HepG2 (cell line): ENCODE measurements around the gene ACTL7B. TPM values are rescaled to one million over a fixed set of nuclear protein-coding genes. Genes with fewer than 3 reads are reported as not detected.
A peak's percentile ranks its signal among the peaks of the same experiment; 100 is the strongest.

Experiments used
- ARHGAP35 ChIP-seq: sonication (generic); formaldehyde crosslinking; IDR thresholded peaks from 2 replicates; pipeline ENCODE4 v1.9.0; 2022; ENCODE audit warnings: mild to moderate bottlenecking, inconsistent platforms, moderate library complexity, missing genetic modification reagents, borderline replicate concordance
- CBX2 ChIP-seq, 2 experiments: fragments of 200-600 bp in 1 of 2; sonication (generic); formaldehyde crosslinking in 1 of 2; IDR thresholded peaks; 2 replicates each; pipeline versions ENCODE4 v1.7.0 to v1.8.1; 2018 to 2022; ENCODE audit warnings: low read depth in 2 of 2, low read length in 1 of 2, mild to moderate bottlenecking in 1 of 2, missing genetic modification reagents in 1 of 2
- KAT2B ChIP-seq: fragments of 150-350 bp; IDR thresholded peaks from 2 replicates; pipeline ENCODE4 v1.6.1; 2014; ENCODE audit warnings: low read depth, low read length, borderline replicate concordance
- KLF11 ChIP-seq: IDR thresholded peaks from 2 replicates; pipeline ENCODE4 v1.6.1; 2016; ENCODE audit warnings: missing compliant biosample characterization
- KLF12 ChIP-seq: sonication (generic); formaldehyde crosslinking; IDR thresholded peaks from 2 replicates; pipeline ENCODE4 v1.4.0; 2020; ENCODE audit warnings: missing genetic modification reagents, borderline replicate concordance
- MED13 ChIP-seq: sonication (generic); formaldehyde crosslinking; IDR thresholded peaks from 2 replicates; pipeline ENCODE4 v1.5.0; 2020; ENCODE audit warnings: missing genetic modification reagents
- MLLT10 ChIP-seq: sonication (generic); formaldehyde crosslinking; IDR thresholded peaks from 2 replicates; pipeline ENCODE4 v1.4.0; 2020; ENCODE audit warnings: missing genetic modification reagents
- PAF1 ChIP-seq: IDR thresholded peaks from 2 replicates; pipeline ENCODE4 v1.6.1; 2016; ENCODE audit warnings: missing genetic modification reagents, missing compliant biosample characterization
- PAX8 ChIP-seq: sonication (generic); formaldehyde crosslinking; IDR thresholded peaks from 2 replicates; pipeline ENCODE4 v1.8.0; 2022; ENCODE audit warnings: mild to moderate bottlenecking, missing genetic modification reagents, borderline replicate concordance
- PITX1 ChIP-seq: sonication (generic); formaldehyde crosslinking; IDR thresholded peaks from 2 replicates; pipeline ENCODE4 v1.5.1; 2020; ENCODE audit warnings: mild to moderate bottlenecking, missing genetic modification reagents
- TAF15 ChIP-seq: fragments of 200-400 bp; formaldehyde crosslinking; IDR thresholded peaks from one replicate; pipeline ENCODE4 v1.6.1; 2018; ENCODE audit warnings: mild to moderate bottlenecking, low read depth, low read length; ENCODE audit not compliant: poor library complexity, severe bottlenecking
- ZBTB21 ChIP-seq: sonication (generic); formaldehyde crosslinking; IDR thresholded peaks from 2 replicates; pipeline ENCODE4 v1.4.0; 2020; ENCODE audit warnings: missing genetic modification reagents
- ZEB1 ChIP-seq: IDR thresholded peaks from 2 replicates; pipeline ENCODE4 v1.6.1; 2012; ENCODE audit warnings: mild to moderate bottlenecking, low read depth, inconsistent platforms; ENCODE audit not compliant: insufficient replicate concordance
- ZFP82 ChIP-seq: sonication (generic); formaldehyde crosslinking; IDR thresholded peaks from 2 replicates; pipeline ENCODE4 v1.5.1; 2020; ENCODE audit warnings: mild to moderate bottlenecking, missing genetic modification reagents, borderline replicate concordance
- ZFP90 ChIP-seq: sonication (generic); formaldehyde crosslinking; IDR thresholded peaks from 2 replicates; pipeline ENCODE4 v1.8.0; 2022; ENCODE audit warnings: missing genetic modification reagents, mild to moderate bottlenecking, inconsistent platforms, borderline replicate concordance
- ZNF264 ChIP-seq: sonication (generic); formaldehyde crosslinking; IDR thresholded peaks from 2 replicates; pipeline ENCODE4 v1.4.0; 2020; ENCODE audit warnings: missing genetic modification reagents
- ZNF30 ChIP-seq: sonication (generic); formaldehyde crosslinking; IDR thresholded peaks from 2 replicates; pipeline ENCODE4 v1.5.0; 2020; ENCODE audit warnings: mild to moderate bottlenecking, missing genetic modification reagents
- ZNF335 ChIP-seq: sonication (generic); formaldehyde crosslinking; IDR thresholded peaks from 2 replicates; pipeline ENCODE4 v1.4.0; 2020; ENCODE audit warnings: missing genetic modification reagents
- ZNF460 ChIP-seq: sonication (generic); formaldehyde crosslinking; IDR thresholded peaks from 2 replicates; pipeline ENCODE4 v1.5.1; 2020; ENCODE audit warnings: missing genetic modification reagents, mild to moderate bottlenecking, borderline replicate concordance
- ZNF577 ChIP-seq: sonication (generic); formaldehyde crosslinking; IDR thresholded peaks from 2 replicates; pipeline ENCODE4 v1.4.0; 2020; ENCODE audit warnings: mild to moderate bottlenecking, low read depth, missing genetic modification reagents, borderline replicate concordance
- ZNF605 ChIP-seq: sonication (generic); formaldehyde crosslinking; IDR thresholded peaks from 2 replicates; pipeline ENCODE4 v1.8.0; 2022; ENCODE audit warnings: mild to moderate bottlenecking, missing genetic modification reagents
- ZNF713 ChIP-seq: sonication (generic); formaldehyde crosslinking; IDR thresholded peaks from 2 replicates; pipeline ENCODE4 v1.4.0; 2020; ENCODE audit warnings: mild to moderate bottlenecking, missing genetic modification reagents
- ZNF746 ChIP-seq: sonication (generic); formaldehyde crosslinking; IDR thresholded peaks from 2 replicates; pipeline ENCODE4 v1.8.0; 2022; ENCODE audit warnings: mild to moderate bottlenecking, missing genetic modification reagents
- polyA plus RNA-seq, 8 experiments: library from polyadenylated mRNA; depleted of rRNA in 3 of 8; stranded (reverse) in 7 of 8; unstranded in 1 of 8; fragments of >200 nt; fragmentation: Illumina TruSeq in 4 of 8; extraction: Trizol in 4 of 8; gene quantifications; 2 replicates each; pipeline versions ENCODE4 v1.2.1 to v1.2.3, GENCODE V29; 2011 to 2016; ENCODE audit warnings: low read depth in 4 of 8, missing spikeins in 1 of 8, mixed read lengths in 1 of 8; ENCODE audit not compliant: insufficient read depth in 1 of 8
- total RNA-seq, 5 experiments: library from RNA; depleted of rRNA; stranded (reverse); fragments of >200 nt; fragmentation: Illumina TruSeq; extraction: Trizol; gene quantifications; 2 replicates each; pipeline ENCODE4 v1.2.3, GENCODE V29; 2016; ENCODE audit warnings: low read depth in 1 of 5
- TF ChIP-seq, protein P1 (sequence below): sonication (generic); formaldehyde crosslinking; IDR thresholded peaks from 2 replicates; pipeline ENCODE4 v1.4.0; 2020; ENCODE audit warnings: missing genetic modification reagents, mild to moderate bottlenecking, borderline replicate concordance
- TF ChIP-seq, protein P2 (sequence below): sonication (generic); formaldehyde crosslinking; IDR thresholded peaks from 2 replicates; pipeline ENCODE4 v1.4.0; 2020; ENCODE audit warnings: missing genetic modification reagents

ACTL7B gene
- total and polyA plus RNA-seq, 2 of the 13 experiments (the other 11 are each of a cell fraction or from before 2014, with no cell fraction given): 0.07 to 0.11 TPM

DNA sequence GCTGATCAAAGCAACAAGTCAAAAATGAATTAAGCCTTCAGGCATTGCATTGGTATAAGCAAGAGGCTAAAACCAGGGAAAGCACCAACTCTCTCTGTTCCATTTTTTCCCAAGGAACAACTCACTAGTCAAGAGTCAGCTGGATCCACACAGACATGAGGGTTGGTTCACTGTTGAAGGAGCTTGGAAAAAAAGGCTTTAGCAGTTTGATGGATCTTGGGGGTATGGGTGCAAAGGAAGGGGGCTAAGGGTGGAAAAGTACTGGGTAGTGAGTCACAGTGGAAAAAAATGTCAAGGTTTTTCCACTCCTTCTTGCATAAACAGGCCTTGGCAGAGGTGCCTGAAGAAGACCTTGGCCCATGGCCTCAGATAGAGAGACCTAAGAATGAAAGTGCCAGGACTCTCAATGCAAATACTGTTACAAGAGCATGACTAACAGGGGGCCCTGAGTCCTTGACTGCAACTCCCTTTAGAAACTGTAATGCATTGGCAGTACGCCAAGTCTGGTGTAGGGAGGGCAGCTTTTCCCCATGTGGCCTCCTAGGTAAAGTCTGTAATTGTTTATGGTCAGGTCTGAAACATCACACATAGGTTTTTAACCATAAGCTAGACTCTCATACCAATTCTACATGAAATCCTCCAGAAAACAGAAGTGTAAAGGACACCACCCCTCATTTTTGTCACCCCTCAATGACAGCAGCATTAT is 30.0 kb upstream of the ACTL7B start (continued):
- TF ChIP-seq, protein P1, sequence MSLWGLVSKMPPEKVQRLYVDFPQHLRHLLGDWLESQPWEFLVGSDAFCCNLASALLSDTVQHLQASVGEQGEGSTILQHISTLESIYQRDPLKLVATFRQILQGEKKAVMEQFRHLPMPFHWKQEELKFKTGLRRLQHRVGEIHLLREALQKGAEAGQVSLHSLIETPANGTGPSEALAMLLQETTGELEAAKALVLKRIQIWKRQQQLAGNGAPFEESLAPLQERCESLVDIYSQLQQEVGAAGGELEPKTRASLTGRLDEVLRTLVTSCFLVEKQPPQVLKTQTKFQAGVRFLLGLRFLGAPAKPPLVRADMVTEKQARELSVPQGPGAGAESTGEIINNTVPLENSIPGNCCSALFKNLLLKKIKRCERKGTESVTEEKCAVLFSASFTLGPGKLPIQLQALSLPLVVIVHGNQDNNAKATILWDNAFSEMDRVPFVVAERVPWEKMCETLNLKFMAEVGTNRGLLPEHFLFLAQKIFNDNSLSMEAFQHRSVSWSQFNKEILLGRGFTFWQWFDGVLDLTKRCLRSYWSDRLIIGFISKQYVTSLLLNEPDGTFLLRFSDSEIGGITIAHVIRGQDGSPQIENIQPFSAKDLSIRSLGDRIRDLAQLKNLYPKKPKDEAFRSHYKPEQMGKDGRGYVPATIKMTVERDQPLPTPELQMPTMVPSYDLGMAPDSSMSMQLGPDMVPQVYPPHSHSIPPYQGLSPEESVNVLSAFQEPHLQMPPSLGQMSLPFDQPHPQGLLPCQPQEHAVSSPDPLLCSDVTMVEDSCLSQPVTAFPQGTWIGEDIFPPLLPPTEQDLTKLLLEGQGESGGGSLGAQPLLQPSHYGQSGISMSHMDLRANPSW (CRISPR knock-in tag): peak; percentile 67; the same call in 1 of the 2 replicates
- TF ChIP-seq ZNF577 (CRISPR knock-in tag) (no peak), CBX2 (IDR thresholded peaks at IDR 0.05; ENCODE audit: low read depth, low read length) (no peak), CBX2 (CRISPR knock-in tag; IDR thresholded peaks at IDR 0.05; ENCODE audit: low read depth) (no peak), ZFP82 (peak; percentile 78; the same call in 1 of the 2 replicates), MED13 (CRISPR knock-in tag) (peak; percentile 100), PAX8 (CRISPR knock-in tag) (no peak), ZEB1 (no peak), ZNF605 (CRISPR knock-in tag) (peak; percentile 98), ZNF713 (CRISPR knock-in tag) (no peak), ZNF460 (no peak; the same call in 1 of the 2 replicates), KLF12 (CRISPR knock-in tag) (no peak), ZBTB21 (no peak), ZFP90 (CRISPR knock-in tag) (no peak), ZNF746 (peak; percentile 98), KAT2B (no peak), TAF15 (no peak), ZNF335 (peak; percentile 73; the same call in 1 of the 2 replicates), MLLT10 (CRISPR knock-in tag) (no peak), ZNF264 (CRISPR knock-in tag) (peak; percentile 76; the same call in 1 of the 2 replicates), PITX1 (peak; percentile 98), ZNF30 (CRISPR knock-in tag) (no peak), KLF11 (CRISPR knock-in tag) (peak; percentile 83; the same call in 1 of the 2 replicates), PAF1 (no peak; the same call in 1 of the 2 replicates), ARHGAP35 (CRISPR knock-in tag) (no peak)
- TF ChIP-seq, protein P2, sequence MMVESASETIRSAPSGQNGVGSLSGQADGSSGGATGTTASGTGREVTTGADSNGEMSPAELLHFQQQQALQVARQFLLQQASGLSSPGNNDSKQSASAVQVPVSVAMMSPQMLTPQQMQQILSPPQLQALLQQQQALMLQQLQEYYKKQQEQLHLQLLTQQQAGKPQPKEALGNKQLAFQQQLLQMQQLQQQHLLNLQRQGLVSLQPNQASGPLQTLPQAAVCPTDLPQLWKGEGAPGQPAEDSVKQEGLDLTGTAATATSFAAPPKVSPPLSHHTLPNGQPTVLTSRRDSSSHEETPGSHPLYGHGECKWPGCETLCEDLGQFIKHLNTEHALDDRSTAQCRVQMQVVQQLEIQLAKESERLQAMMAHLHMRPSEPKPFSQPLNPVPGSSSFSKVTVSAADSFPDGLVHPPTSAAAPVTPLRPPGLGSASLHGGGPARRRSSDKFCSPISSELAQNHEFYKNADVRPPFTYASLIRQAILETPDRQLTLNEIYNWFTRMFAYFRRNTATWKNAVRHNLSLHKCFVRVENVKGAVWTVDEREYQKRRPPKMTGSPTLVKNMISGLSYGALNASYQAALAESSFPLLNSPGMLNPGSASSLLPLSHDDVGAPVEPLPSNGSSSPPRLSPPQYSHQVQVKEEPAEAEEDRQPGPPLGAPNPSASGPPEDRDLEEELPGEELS (CRISPR knock-in tag): peak; percentile 98
